Smooth muscle cell (in vitro differentiated cells): Measurements from ENCODE around the gene ABHD6. TPM values are rescaled to one million over a fixed set of nuclear protein-coding genes. Genes with fewer than 3 reads are reported as not detected.

ENCODE experiments used
- DNase-seq: peaks from one replicate; lab custom pipeline; 2025; ENCODE audit not compliant: unreplicated experiment; lab: John Stamatoyannopoulos, UW
- H2AFZ ChIP-seq: fragments of 200-600 bp; sonication (generic); 2 replicates; pipeline ENCODE4 v1.6.0; 2016; ENCODE audit warnings: antibody characterized with exemption, low read depth, mild to moderate bottlenecking
- H3F3A ChIP-seq: fragments of 200-600 bp; sonication (generic); 2 replicates; pipeline ENCODE4 v1.6.0; 2017; ENCODE audit warnings: antibody characterized with exemption, low read depth
- H3K27ac ChIP-seq: fragments of 200-600 bp; sonication (generic); 2 replicates; pipeline ENCODE4 v1.5.1; 2016; ENCODE audit warnings: low read depth, mild to moderate bottlenecking
- H3K27me3 ChIP-seq: fragments of 200-600 bp; sonication (generic); 2 replicates; pipeline ENCODE4 v1.6.1; 2016; ENCODE audit warnings: low read depth, mild to moderate bottlenecking
- H3K36me3 ChIP-seq: fragments of 200-600 bp; sonication (generic); 2 replicates; pipeline ENCODE4 v1.5.1; 2016; ENCODE audit warnings: low read depth
- H3K4me1 ChIP-seq: fragments of 200-600 bp; sonication (generic); 2 replicates; pipeline ENCODE4 v1.5.1; 2016; ENCODE audit warnings: low read depth
- H3K4me2 ChIP-seq: fragments of 200-600 bp; sonication (generic); 2 replicates; pipeline ENCODE4 v1.6.0; 2016; ENCODE audit warnings: mild to moderate bottlenecking
- H3K4me3 ChIP-seq: fragments of 200-600 bp; sonication (generic); 2 replicates; pipeline ENCODE4 v1.5.1; 2016; ENCODE audit warnings: mild to moderate bottlenecking
- H3K79me2 ChIP-seq: fragments of 200-600 bp; sonication (generic); 2 replicates; pipeline ENCODE4 v1.6.0; 2016; ENCODE audit warnings: low read depth, mild to moderate bottlenecking
- H3K9ac ChIP-seq: fragments of 200-600 bp; sonication (generic); 2 replicates; pipeline ENCODE4 v1.6.0; 2016; ENCODE audit warnings: low read depth
- H3K9me3 ChIP-seq: fragments of 200-600 bp; sonication (generic); replicated peaks from 2 replicates; pipeline ENCODE4 v1.5.1; 2016; ENCODE audit warnings: low read depth
- H4K20me1 ChIP-seq: fragments of 200-600 bp; sonication (generic); 2 replicates; pipeline ENCODE4 v1.6.0; 2016; ENCODE audit warnings: low read depth
- CTCF ChIP-seq: fragments of 200-600 bp; sonication (generic); IDR thresholded peaks from 2 replicates; pipeline ENCODE4 v1.5.1; 2017; ENCODE audit warnings: borderline replicate concordance, mild to moderate bottlenecking, antibody characterized with exemption; ENCODE audit not compliant: insufficient read depth, poor library complexity, severe bottlenecking
- WGBS: methylation state at CpG from one replicate; pipeline ENCODE4 v1.1.7; 2016; ENCODE audit warnings: low lambda C conversion rate; 5-methylcytosine and 5-hydroxymethylcytosine counted together
- polyA plus RNA-seq: library from polyadenylated mRNA; unstranded; fragments of >200 nt; fragmentation: Nextera tagmentation; extraction: Ambion mirVana; gene quantifications from 2 replicates; pipeline ENCODE4 v1.2.1, GENCODE V29; 2016
- total RNA-seq: library from RNA; depleted of rRNA; stranded (reverse); fragments of >200 nt; gene quantifications from 2 replicates; pipeline ENCODE4 v1.2.3, GENCODE V29; 2014

ABHD6 gene
- total and polyA plus RNA-seq, 2 experiments from 2014 or later: 3.9 to 7.1 TPM

- no peaks in the 10 kb centered on the region for H3K36me3 ChIP-seq
- peaks cover 13% of the 10 kb centered on the region for H3K4me1 ChIP-seq
- peaks cover 3% of the 10 kb centered on the region for H3K27me3 ChIP-seq
- peak within 1 kb of the TSS; percentile 89 for H2AFZ ChIP-seq
- TF ChIP-seq CTCF: peak; percentile 94
- H4K20me1 ChIP-seq: peaks cover 39% of the 10 kb centered on the region
- peak; percentile 98 for DNase-seq
- no peaks in the 10 kb centered on the region for H3F3A ChIP-seq
- WGBS: 6% methylated on average over 64 of the region's 71 CpGs
- peak within 1 kb of the TSS; percentile 98 for H3K9ac ChIP-seq
- peak within 1 kb of the TSS; percentile 95 for H3K4me2 ChIP-seq
- no peaks in the 10 kb centered on the region for H3K9me3 ChIP-seq
- H3K79me2 ChIP-seq: peaks cover 44% of the 10 kb centered on the region
- peak within 1 kb of the TSS; percentile 99 for H3K27ac ChIP-seq
- peak within 1 kb of the TSS; percentile 92 for H3K4me3 ChIP-seq
Observed at GRCh38 chr3:58305882-58306711, 68.5 kb downstream of the ABHD6 start, which contains the start of the genes HTD2 and RPP14. TSS of gene HTD2 (plus strand) at chr3:58306520. CDS start at chr3:58317614, 11,094 bp downstream. TSS of gene RPP14 (plus strand) at chr3:58306245. CDS start at chr3:58310330, 4,085 bp downstream.

- Histone ChIP-seq H3K9me3 (no peaks in the 10 kb centered on the region), H3K36me3 (no peaks in the 10 kb centered on the region), H3F3A (no peaks in the 10 kb centered on the region), H3K4me2 (peak overlapping the region; percentile 95), H3K27ac (peak overlapping the region; percentile 99), H3K4me3 (peak overlapping the region; percentile 92), H4K20me1 (peaks cover 47% of the 10 kb centered on the region), H3K9ac (peak overlapping the region; percentile 98), H3K4me1 (peaks cover 13% of the 10 kb centered on the region), H3K27me3 (no peaks in the 10 kb centered on the region), H3K79me2 (peaks cover 59% of the 10 kb centered on the region), H2AFZ (no peak overlapping the region)
- DNase-seq: no peak
- 65% methylated on average over 10 of the region's 10 CpGs for WGBS
- TF ChIP-seq CTCF: peak; percentile 50
Observed at GRCh38 chr3:58307639-58308215, 70.1 kb downstream of the ABHD6 start.

GRCh38 chr3:58308728-58309127 lies 71.1 kb downstream of the ABHD6 start:
- peaks cover 13% of the 10 kb centered on the region for H3K4me1 ChIP-seq
- 67% methylated on average over 1 of the region's 1 CpG for WGBS
- no peak for DNase-seq
- peak overlapping the region; percentile 99 for H3K27ac ChIP-seq
- no peak overlapping the region for H3K4me3 ChIP-seq
- TF ChIP-seq CTCF: no peak
- no peaks in the 10 kb centered on the region for H3K27me3 ChIP-seq
- H2AFZ ChIP-seq: no peak overlapping the region
- no peak overlapping the region for H3K4me2 ChIP-seq
- no peaks in the 10 kb centered on the region for H3K36me3 ChIP-seq
- peak overlapping the region; percentile 22 for H3K9ac ChIP-seq
- H4K20me1 ChIP-seq: peaks cover 47% of the 10 kb centered on the region
- H3K9me3 ChIP-seq: no peaks in the 10 kb centered on the region
- H3K79me2 ChIP-seq: peaks cover 65% of the 10 kb centered on the region
- H3F3A ChIP-seq: no peaks in the 10 kb centered on the region
